Lower leg skin (tissue), 3 donors: ENCODE results near the gene NCBP3.

ENCODE experiments used
- POLR2A ChIP-seq, 2 donors: fragments of 450-650 bp; IDR thresholded peaks; one replicate each; pipeline ENCODE4 v1.6.1; 2016 to 2017; ENCODE audit warnings: antibody characterized with exemption in 2 of 2, mild to moderate bottlenecking in 1 of 2, moderate library complexity in 1 of 2
- TF ChIP-seq, protein P1 (sequence below), 3 donors: fragments of 450-650 bp; IDR thresholded peaks; one replicate each; pipeline ENCODE4 v1.5.1; 2016; ENCODE audit warnings: antibody characterized with exemption in 3 of 3, mild to moderate bottlenecking in 3 of 3, moderate library complexity in 2 of 3

DNA sequence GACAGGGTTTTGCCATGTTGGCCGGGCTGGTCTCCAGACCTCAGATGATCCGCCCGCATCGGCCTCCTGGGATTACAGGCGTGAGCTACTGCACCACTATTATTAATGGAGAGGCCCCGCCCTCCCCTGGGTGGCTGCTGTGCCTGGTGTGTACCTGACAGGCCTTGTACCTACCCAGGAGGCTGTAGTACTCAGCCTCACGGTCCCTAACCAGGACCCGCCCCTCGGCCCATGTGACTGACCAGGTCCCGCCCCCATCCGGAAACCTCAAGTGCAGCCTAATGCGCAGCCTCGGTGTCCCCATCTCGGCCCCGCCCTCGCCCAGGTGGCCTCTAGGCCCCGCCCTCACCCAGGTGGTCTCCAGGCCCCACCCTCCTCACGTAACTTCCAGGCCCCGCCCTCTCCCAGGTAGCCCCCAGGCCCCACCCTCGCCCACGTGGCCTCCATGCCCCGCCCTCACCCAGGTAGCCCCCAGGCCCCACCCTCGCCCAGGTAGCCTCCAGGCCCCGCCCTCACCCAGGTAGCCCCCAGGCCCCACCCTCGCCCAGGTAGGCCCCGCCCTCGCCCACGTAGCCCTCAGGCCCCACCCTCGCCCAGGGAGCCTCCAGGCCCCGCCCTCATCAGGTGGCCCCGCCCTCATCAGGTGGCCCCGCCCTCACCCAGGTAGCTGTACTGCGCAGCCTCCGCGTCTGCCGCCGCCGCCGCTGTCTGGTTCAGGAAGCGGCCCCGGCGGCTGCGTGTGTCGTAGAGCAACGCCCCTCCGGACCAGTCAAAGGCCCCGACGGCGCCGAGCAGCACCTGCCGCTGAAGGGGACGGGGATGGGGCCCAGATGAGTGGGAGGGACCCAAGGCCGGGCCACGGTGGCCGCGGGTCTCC, 91.3 kb downstream of the NCBP3 start:
- TF ChIP-seq, protein P1, sequence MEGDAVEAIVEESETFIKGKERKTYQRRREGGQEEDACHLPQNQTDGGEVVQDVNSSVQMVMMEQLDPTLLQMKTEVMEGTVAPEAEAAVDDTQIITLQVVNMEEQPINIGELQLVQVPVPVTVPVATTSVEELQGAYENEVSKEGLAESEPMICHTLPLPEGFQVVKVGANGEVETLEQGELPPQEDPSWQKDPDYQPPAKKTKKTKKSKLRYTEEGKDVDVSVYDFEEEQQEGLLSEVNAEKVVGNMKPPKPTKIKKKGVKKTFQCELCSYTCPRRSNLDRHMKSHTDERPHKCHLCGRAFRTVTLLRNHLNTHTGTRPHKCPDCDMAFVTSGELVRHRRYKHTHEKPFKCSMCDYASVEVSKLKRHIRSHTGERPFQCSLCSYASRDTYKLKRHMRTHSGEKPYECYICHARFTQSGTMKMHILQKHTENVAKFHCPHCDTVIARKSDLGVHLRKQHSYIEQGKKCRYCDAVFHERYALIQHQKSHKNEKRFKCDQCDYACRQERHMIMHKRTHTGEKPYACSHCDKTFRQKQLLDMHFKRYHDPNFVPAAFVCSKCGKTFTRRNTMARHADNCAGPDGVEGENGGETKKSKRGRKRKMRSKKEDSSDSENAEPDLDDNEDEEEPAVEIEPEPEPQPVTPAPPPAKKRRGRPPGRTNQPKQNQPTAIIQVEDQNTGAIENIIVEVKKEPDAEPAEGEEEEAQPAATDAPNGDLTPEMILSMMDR (IDR thresholded peaks at IDR 0.05) = no peak
- TF ChIP-seq POLR2A (IDR thresholded peaks at IDR 0.05) = no peak
